Activated naive CD4-positive, alpha-beta T cell treated with Interleukin-2 at 50 U/mL for 16 hours (primary cell): ENCODE measurements around the gene JUP.
"Not testable (repeated sequence)": the region's sequence is repeated elsewhere in the genome, so short reads cannot be mapped to it uniquely, and the experiment has no call there.

Experiments
- DNase-seq: peaks from one replicate; pipeline ENCODE4 v3.0.0-alpha.2; 2020

Gene JUP

GRCh38 chr17:41786227-41787020, at the start of gene JUP:
Gene JUP (minus strand): TSS chr17:41786711. CDS start chr17:41771854, 14,857 bp downstream.
- peak; percentile 90 for DNase-seq

- peak; percentile 41 for DNase-seq
Measured at GRCh38 chr17:41835800-41836549, 49.5 kb upstream of the JUP start, which contains the start of gene NT5C3B. Gene NT5C3B (minus strand): TSS chr17:41836232. CDS start chr17:41836193, 39 bp downstream.

DNA sequence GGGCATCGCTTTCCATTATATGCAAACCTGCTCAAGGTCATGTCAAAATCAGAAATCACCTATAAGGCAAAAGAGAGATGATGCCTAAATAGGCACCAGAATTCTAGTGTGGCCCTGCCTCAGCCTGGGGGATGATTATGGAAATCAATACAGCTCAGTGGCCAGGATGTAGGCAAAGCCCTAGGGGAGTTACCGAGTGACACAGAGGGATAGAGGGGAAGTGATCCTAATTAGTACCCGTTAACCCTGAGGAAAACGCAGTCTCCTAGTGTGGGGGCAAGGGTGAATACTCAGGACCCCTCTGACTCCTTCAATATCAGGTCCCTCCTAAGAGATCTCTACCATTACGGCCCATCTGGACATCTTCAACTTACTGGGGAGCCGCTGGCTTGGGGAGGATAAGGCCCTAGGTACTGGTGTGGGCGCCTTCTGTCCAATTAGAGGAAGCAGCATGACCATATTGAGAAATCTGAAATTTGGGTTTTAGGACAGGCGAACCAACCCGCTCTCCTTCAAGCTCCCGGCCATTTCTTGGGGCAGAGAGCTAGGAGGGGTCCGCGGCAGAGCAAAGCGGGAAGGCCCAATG, 48.8 kb upstream of the JUP start:
- DNase-seq = no peak

DNA sequence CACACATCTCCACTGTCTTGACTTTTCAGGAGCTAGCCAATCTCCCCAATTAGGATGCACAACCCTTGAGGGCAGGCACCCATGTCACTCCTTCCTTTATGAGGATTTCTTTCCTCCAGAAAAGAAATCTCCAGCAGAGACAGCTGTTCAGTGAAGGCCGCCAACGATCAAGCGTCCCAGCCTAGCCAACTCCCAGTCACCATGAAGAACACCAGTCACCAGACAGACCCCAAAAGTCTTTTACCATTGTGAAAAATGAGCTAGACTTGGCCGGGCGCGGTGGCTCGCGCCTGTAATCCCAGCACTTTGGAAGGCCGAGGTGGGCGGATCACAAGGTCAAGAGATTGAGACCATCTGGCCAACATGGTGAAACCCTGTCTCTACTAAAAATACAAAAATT, 43.5 kb upstream of the JUP start:
- not testable (repeated sequence) for DNase-seq

GRCh38 chr17:41825175-41825845, 38.8 kb upstream of the JUP start:
- DNase-seq = no peak

DNA sequence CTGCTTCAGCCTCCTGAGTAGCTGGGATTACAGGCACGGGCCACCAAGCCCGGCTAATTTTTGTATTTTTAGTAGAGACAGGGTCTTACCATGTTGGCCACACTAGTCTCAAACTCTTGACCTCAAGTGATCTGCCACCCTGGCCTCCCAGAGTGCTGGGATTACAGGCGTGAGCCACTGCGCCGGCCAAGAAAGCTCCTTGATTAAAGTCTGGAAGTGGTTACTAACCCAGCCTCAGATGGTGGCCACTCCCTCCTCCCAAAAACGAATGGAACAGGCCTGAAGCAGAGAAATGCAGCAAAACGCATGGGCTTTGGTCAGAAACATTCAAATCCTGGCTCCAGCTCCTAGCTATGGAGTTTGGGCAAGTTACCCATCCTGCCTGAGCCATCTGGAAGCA, 37.6 kb upstream of the JUP start:
- no peak for DNase-seq

DNA sequence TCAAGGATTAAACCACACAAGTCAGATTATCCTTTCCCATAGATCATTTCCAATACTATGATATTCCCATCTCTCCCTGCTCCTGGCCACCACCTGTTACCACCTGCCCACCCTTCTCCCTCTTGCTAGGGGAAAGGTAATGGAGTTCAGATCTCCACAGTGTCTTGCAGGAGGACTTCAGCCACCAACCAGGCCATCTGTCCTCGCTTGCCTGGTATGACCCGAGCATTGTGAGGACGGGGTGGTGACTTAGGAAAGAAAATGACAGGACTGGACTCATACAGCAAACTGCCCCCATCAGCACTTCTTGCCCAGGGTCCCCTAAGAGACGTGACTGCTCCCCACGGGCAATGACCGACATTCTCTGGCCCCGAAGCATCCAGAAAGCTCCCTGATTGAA, 37.1 kb upstream of the JUP start:
- no peak for DNase-seq

GRCh38 chr17:41823141-41823524, 36.6 kb upstream of the JUP start:
- DNase-seq = no peak

- no peak for DNase-seq
Measured at GRCh38 chr17:41822216-41823140, 36.0 kb upstream of the JUP start.

DNA sequence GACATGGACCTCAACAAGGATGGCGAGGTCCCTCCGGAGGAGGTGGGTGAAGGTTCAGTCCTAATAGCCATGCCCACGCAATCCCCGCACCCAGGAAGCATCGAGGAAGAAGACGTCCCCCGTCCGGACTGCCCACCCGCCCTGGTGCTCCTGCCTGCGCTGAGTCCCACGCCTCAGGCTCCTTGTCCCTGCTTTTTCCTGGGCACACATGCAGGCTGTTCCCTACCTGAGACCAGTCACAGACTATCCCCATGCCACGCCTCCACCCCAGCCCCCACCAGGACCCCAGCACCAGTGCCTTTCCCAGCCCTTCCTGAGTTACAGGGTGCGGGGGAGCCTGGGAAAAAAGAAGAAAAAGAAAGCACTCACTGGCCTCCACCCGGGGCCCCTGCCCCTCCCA, 35.3 kb upstream of the JUP start:
- no peak for DNase-seq

GRCh38 chr17:41818024-41818423, 31.5 kb upstream of the JUP start:
- DNase-seq = no peak

- no peak for DNase-seq
Measured at GRCh38 chr17:41816637-41817320, 30.3 kb upstream of the JUP start.

DNA sequence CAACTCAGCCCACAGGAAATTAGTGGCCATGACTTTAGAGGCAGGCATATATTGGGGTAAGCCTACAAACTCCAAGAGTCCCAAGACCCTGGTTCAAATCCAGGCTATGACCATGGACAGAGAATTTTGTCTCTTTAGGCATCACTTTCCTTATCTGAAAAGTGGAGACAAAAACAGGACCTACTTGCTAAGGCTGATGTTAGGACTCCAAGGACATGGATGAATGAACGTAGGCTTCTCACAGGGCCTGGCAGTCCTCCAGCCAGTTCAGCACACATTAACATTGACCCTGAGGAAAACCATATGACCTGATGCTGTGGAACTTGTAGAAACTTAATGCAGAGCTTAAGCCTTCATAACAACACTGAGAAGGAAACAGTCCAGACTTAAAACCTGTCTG, 27.7 kb upstream of the JUP start:
- no peak for DNase-seq

DNA sequence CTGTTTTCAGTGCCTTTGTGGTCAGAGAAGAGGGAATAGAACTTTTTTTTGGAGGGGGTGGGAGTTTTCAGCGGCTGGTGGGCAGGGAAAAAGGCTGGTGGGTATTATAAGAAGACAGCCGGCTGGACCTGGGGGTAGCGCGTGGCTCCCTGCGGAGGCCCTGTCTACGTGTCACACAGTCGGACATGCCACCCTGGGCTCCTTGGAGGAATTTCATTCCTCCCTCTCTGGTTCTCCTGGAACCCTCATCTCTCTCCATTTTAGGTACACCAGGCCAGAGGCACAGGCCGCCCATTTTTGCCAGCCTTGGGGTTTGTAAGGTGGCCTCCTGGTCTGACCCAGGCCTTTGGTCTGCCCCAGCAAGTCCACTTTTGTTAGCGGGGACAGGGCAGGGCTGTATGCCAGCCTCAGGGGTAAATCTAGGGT, 27.2 kb upstream of the JUP start:
- no peak for DNase-seq

DNA sequence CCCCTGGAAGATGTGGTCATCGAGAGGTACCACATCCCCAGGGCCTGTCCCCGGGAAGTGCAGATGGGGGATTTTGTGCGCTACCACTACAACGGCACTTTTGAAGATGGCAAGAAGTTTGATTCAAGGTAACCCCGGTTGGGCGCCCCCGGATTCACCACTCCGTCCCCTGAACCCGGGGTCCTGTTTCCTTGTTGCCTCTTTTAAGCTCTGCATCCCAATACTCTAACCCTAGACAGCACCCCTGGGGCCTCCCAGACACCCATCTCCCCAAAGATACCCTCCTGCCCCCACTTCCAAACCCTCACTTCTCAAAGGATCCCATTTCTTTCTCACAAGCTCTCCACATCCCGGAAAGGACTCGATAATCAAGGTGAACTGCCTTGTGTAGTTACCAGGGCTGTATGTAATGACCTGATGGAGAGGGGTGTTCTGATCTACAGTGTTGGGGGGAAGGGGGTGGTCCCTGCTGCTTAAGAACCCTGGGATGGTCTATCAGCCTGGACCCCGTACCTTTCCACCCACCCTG, 26.7 kb upstream of the JUP start:
- DNase-seq = no peak

DNA sequence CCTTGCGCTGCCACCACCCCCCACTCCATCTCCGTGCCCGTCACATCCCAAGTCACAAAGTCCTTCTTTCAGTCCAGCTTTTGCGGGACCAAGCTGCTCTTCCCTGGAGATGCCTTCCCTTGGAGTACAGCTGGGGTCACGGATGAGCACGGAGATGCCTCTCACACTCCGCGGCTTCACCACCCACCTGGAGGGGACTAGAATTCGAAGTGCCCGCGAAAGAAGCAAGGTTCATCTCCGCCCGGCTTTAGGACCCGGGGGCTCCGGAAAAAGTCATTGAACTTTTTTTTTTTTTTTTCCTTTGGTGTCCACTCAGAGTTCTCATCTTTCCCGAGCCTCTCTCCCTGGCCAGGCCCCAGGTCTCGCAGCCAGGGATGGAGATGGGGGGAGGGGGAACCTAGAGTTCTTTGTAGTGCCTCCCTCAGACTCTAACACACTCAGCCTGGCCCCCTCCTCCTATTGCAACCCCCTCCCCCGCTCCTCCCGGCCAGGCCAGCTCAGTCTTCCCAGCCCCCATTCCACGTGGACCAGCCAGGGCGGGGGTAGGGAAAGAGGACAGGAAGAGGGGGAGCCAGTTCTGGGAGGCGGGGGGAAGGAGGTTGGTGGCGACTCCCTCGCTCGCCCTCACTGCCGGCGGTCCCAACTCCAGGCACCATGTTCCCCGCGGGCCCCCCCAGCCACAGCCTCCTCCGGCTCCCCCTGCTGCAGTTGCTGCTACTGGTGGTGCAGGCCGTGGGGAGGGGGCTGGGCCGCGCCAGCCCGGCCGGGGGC, 26.1 kb upstream of the JUP start, which contains the start of gene FKBP10:
Gene FKBP10, plus strand, starts transcription at position 624 of the 771 bp plus-strand sequence. Its CDS starts 31 bp downstream, at position 655.
- peak; percentile 44 for DNase-seq

GRCh38 chr17:41811549-41812380, 25.3 kb upstream of the JUP start, which contains the start of gene P3H4:
Gene P3H4 (minus strand): TSS chr17:41811949. CDS start chr17:41811915, 34 bp downstream.
- peak; percentile 76 for DNase-seq

DNA sequence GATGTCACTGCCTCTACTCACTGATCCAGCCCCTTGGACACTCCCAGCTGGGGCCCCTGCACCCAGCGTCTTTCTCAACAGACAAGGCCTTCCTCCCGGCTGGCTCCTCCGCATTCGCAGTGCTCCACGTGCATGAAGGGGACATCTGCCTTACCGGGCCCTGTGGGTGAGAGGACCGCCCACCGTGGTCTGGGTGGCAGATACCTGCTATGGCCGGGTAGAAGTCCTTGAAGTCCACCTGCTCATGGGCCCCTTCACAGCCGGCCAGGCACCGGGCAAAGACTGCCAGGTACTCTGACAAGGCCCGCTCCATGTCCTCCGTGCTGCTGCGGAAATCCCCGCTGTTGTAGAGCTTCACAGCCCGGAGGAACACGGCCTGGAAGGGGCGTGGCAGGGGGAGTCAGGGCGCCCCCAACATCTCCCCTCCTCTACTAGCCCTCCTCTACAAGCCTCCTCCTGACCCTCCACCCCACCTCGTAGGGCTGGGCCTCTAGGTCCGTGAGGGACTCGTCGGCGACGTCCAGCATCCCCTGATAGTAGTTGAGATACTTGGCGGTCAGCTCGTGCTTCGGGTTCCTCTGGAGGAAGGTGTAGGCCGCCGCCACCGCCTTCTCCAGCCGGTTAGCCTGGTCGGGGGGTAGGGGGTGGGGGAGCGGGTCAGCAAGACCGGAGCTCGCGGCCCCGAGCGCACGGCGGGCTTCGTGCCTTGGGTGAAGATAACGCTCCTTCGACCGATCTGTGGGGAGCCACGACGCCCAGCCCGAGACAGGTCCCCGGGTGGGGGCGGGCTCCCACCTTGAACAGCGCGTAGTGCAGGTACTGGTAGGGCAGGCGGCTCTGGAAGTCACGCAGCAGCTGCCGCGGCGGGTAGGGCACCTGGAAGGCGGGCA, 24.4 kb upstream of the JUP start:
- no peak for DNase-seq
